GM19397 (cell line): ENCODE results near the gene TMEM30B.
"Not testable (repeated sequence)": the region's sequence is repeated elsewhere in the genome, so short reads cannot be mapped to it uniquely, and the experiment has no call there.

Experiments
- ATAC-seq: cut with Tn5 transposase; IDR thresholded peaks from one replicate; pipeline ENCODE4 v1.9.1; 2021; ENCODE audit warnings: mild to moderate bottlenecking, moderate library complexity; ENCODE audit not compliant: unreplicated experiment

The TMEM30B gene, protein sequence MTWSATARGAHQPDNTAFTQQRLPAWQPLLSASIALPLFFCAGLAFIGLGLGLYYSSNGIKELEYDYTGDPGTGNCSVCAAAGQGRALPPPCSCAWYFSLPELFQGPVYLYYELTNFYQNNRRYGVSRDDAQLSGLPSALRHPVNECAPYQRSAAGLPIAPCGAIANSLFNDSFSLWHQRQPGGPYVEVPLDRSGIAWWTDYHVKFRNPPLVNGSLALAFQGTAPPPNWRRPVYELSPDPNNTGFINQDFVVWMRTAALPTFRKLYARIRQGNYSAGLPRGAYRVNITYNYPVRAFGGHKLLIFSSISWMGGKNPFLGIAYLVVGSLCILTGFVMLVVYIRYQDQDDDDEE

GRCh38 chr14:61281186-61281947 lies at the start of gene TMEM30B:
TSS of gene TMEM30B (minus strand) at chr14:61281338. CDS start at chr14:61281147, 191 bp downstream.
- no peak for ATAC-seq

DNA sequence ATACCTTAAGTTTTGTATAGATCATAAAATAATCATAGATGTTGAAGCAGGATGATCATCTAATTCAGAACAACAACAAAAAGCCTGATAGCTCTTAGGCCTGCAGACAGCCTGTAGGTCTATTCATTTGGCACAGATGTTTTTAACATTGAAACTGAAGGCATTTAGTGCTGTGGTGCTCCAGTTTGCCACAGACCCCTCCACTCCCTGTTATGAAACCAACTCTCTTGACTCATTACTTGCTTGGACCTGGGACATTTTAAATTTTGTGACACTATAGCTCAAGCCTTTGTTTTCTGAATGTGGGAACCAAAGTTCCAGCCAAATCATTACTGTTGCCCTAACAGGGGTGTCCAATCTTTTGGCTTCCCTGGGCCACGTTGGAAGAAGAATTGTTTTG lies 49.4 kb upstream of the TMEM30B start:
- ATAC-seq = no peak

GRCh38 chr14:61329478-61330051 lies 48.4 kb upstream of the TMEM30B start:
- ATAC-seq = no peak

- no peak for ATAC-seq
These were observed 47.6 kb upstream of the TMEM30B start for GRCh38 chr14:61328626-61329262.

DNA sequence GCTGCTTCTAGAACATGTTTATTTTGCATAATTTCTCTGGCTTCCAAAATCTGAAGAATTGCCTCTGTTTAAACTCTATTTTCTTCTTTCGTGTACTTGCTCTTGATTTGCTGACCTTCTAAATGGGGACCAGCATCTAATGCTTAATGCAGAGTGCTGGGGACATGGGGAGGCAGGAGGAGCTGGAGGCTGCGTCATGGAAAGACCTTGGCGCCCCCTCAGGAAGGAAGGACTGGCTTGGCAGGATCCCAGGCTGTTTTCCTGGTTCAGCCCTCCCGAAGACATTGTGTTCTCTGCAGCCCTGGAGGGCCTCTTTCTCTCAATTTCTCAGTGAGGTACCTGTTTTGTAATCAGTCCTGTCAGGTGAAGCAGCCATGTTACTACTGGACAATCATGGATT lies 45.7 kb upstream of the TMEM30B start:
- ATAC-seq = no peak

- no peak for ATAC-seq
These were observed 45.0 kb upstream of the TMEM30B start for GRCh38 chr14:61326146-61326545.

DNA sequence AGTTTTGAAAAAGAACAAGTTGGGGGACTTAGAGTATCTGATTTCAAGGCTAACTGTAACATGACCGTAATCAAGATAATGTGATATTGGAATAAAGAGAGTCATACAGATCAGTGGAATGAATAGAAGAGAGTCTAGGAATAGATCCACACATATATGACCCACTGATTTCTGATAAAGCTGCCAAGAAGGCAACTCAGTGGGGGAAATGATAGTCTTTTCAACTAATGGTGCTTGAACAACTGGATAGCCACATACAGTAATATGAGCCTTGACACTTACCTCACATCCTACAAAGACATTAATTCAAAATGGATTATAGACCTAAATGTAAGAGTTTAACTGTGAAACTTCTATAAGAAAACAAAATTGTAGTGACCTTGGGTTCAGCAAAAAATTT lies 44.0 kb upstream of the TMEM30B start:
- no peak for ATAC-seq

GRCh38 chr14:61323970-61324369 lies 42.8 kb upstream of the TMEM30B start:
- no peak for ATAC-seq

DNA sequence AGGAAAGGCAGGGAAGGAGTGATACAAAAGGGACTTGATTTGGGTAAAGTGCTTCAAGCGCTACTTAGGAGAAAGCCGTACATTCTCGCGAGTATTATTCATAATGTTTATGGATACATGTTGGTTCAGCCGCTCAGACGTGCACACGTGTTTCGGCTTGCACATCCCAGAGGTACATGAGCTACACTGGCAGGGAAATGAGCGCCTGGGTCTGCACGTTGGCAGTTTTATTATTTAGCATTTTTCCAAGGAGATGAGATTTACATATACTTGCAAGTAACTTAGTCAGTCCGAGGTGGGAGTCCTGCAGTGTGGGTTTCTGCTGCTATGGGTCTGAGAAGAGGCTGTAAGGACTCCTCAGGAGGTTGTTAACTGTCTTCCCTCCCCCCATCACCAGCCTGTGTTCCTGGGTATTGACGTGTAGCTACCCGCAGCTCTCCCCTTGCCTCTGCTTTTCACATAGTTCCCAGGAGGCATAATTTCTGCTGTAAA lies 41.7 kb upstream of the TMEM30B start:
- ATAC-seq = no peak

DNA sequence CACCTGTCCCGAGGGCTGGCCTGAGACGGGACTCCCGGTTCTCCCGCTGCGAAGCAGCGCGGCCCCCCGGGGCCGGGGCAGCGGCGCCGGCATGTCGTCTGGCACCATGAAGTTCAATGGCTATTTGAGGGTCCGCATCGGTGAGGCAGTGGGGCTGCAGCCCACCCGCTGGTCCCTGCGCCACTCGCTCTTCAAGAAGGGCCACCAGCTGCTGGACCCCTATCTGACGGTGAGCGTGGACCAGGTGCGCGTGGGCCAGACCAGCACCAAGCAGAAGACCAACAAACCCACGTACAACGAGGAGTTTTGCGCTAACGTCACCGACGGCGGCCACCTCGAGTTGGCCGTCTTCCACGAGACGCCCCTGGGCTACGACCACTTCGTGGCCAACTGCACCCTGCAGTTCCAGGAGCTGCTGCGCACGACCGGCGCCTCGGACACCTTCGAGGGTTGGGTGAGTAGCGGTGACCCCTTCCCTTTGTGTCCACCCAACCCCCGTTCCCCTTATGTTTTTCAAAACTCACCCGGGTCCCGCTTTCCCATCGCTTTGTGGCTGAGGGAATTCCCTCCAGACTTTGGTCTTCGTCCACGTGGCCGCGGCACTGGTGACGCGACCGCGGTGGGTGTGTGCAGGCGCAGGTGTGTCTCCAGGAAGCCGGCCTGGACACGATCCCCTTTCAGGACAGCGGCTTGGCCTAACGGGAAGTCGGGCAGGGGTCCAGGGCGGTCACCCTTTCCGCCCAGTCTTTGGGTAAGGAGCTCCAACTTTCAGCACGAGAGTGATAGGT lies 41.1 kb upstream of the TMEM30B start:
- no peak for ATAC-seq

GRCh38 chr14:61321385-61322010 lies 40.4 kb upstream of the TMEM30B start, which contains the start of gene PRKCH:
TSS of gene PRKCH (plus strand) at chr14:61321579. CDS start at chr14:61322102, 523 bp downstream.
- ATAC-seq = peak; percentile 64

DNA sequence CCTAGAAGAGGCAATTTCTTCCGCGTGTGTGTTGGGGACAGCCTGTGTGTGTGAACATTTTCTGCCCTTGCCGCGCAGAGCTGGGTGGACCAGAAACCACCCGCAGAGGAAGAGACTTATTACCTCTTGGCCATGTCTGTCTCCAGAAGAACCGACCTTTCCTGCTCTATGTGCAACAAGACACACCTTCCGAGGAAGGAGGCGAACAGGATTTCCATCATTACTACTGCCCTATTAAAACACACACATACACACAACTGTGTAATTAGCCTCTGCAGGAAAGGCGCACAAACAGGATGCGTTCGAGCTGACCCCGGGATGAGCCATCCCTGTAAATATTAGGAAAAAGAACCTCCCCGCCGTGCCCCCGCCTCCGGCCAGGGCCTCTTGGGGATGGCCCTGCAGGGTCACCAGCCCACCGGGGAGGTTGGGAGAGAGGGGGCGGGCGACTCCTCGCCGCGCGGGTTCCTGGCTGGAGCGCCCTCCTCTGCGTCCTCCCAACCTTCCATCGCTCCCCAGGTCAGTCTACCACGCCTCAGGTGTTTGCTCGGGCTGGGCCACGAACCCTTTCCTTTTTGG lies 39.8 kb upstream of the TMEM30B start:
- ATAC-seq = peak; percentile 9

DNA sequence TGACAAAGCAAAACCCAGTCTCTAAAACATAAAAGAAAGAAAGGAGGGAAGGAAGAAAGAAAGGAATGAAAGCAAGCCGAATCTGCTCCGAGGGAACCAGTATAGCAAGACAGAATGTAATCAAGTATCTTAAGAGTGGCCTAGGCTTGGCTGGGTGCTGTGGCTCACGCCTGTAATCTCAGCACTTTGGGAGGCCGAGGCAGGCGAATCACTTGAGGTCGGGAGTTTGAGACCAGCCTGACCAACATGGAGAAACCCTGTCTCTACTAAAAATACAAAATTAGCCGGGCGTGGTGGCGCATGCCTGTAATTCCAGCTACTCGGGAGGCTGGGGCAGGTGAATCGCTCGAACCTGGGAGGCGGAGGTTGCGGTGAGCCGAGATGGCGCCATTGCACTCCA lies 39.0 kb upstream of the TMEM30B start:
- not testable (repeated sequence) for ATAC-seq

DNA sequence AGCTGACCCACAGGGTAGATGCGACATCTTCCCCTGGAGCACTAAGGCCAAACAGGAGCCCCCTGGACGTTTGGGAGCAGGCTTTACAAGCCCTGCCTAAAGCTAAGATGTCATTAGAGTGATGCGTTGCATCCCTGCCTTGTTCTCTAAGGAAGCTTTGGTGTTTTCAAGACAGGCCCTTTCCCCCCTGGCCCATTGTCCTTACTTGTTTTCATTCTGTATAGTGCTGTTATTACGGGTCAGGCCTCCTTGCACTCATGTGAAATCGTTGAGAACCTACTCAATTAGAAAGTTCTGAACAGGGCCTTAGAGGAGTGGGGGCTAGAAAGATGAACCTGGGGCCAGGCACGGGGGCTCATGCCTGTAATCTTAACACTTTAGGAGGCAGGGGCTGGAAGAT lies 38.6 kb upstream of the TMEM30B start:
- ATAC-seq = no peak

DNA sequence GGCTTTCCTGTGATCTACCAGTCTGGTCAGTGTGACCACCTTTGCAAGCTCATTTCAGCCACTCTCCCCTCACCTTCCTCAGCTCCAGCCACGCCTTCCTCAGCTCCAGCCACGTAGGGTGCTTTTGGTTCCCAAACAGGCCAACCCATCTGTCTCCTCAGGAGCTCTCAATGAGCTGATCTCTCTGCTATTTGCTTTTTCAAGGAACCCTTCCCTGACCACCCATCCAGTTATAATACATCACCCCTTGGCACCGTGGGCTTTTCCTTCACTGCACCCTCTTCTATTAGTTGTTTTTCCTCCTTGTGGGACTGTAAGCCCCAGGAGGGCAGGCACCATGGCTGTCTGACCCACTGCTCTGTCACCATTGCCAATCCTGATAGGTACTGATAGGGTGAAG lies 37.9 kb upstream of the TMEM30B start:
- ATAC-seq = no peak

GRCh38 chr14:61315313-61315712 lies 34.2 kb upstream of the TMEM30B start:
- no peak for ATAC-seq

- ATAC-seq = not testable (repeated sequence)
These were observed 27.6 kb upstream of the TMEM30B start for GRCh38 chr14:61308701-61309100.

DNA sequence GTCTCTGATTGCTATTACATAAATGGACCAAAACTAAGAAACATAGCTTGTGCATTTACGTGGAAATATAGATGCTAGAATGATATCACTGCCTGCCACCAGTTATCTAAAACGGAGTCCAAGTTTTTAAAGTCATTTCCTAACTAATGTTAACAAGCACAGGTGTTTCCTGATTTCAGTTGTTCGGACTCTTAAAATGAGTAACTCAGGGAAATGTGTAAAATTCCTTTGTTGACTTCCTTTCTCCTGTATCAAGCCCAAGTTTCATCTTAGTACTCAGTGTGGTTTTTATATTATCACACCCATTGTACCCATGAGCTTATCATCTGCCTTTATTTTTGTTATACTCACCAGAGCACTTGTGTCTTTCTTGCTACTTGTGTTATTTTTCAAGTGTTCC lies 27.1 kb upstream of the TMEM30B start:
- no peak for ATAC-seq

DNA sequence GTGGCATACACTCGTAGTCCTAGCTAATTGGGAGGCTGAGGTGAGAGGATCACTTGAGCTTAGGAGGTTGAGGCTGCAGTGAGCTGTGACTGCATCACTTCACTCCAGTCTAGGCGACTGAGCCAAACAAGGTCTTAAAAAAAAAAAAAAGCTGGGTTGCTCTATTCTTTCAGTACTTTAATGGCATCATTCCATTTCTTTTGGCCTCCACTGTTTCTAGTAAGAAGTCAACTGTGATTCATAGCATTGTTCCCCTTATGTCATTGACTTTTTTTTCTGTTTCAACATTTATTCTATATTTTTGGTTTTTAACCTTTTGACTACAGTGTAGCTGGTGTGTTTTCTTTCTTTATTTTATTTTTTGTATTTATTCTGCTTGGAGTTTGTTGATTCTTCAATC lies 23.6 kb upstream of the TMEM30B start:
- no peak for ATAC-seq

DNA sequence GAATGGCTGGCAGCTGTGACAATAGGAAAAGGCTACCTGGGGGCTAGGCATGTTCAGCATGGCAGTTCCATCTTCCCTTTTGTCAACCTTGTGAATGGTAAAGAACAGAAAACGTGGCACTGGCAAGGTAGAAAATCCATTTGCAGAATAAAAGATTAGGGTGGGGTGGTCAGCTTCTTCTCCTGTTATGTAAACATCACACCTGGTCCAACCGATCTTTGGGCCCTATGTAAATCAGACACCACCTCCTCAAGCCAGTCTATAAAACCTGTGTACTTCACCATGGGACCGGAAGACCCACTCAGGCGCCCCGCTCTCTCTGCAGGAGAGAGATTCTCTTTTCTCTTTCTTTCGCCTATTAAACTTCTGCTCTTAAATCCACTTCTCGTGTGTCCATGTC lies 19.6 kb upstream of the TMEM30B start:
- no peak for ATAC-seq
